ENCODE measurements around the gene LZTR1.

LZTR1 gene

GRCh38 chr22:20951151-20951931 is 30.8 kb upstream of the LZTR1 start:
- no peak for DNase-seq

GRCh38 chr22:20951932-20952380 is 30.1 kb upstream of the LZTR1 start:
- no peak for DNase-seq

- no peak for DNase-seq
These were observed 29.4 kb upstream of the LZTR1 start for GRCh38 chr22:20952544-20953341.

- no peak for DNase-seq
These were observed 28.8 kb upstream of the LZTR1 start for GRCh38 chr22:20953342-20953608.

GRCh38 chr22:20953668-20954500 is 28.2 kb upstream of the LZTR1 start:
- no peak for DNase-seq

GRCh38 chr22:20955548-20955947 is 26.5 kb upstream of the LZTR1 start:
- no peak for DNase-seq

- DNase-seq: no peak
These were observed 25.6 kb upstream of the LZTR1 start for GRCh38 chr22:20956258-20957101.

- no peak for DNase-seq
These were observed 24.9 kb upstream of the LZTR1 start for GRCh38 chr22:20957102-20957682.

- no peak for DNase-seq
These were observed 24.2 kb upstream of the LZTR1 start for GRCh38 chr22:20957683-20958431.

- no peak for DNase-seq
These were observed 22.3 kb upstream of the LZTR1 start for GRCh38 chr22:20959578-20960461.

GRCh38 chr22:20960609-20961008 is 21.5 kb upstream of the LZTR1 start:
- no peak for DNase-seq

- no peak for DNase-seq
These were observed 19.6 kb upstream of the LZTR1 start for GRCh38 chr22:20962491-20962945.

- DNase-seq: no peak
These were observed 18.7 kb upstream of the LZTR1 start for GRCh38 chr22:20963201-20964052.

- DNase-seq: no peak
These were observed 17.9 kb upstream of the LZTR1 start for GRCh38 chr22:20964090-20964798.

GRCh38 chr22:20964799-20965103 is 17.3 kb upstream of the LZTR1 start:
- DNase-seq: no peak

- DNase-seq: no peak
These were observed 16.8 kb upstream of the LZTR1 start for GRCh38 chr22:20965104-20965887.

- DNase-seq: no peak
These were observed 15.9 kb upstream of the LZTR1 start for GRCh38 chr22:20965888-20966855.
